G401.6 (cell line): ENCODE data around the gene NKTR.
"Not testable (repeated sequence)": the region's sequence is repeated elsewhere in the genome, so short reads cannot be mapped to it uniquely, and the experiment has no call there.

Experiments
- FAIRE-seq: peaks from 2 replicates; lab custom pipeline; 2012; peaks lifted over from hg19 to GRCh38; lab: Jason Lieb, UNC

The NKTR gene

GRCh38 chr3:42597098-42597497 lies 3.4 kb upstream of the NKTR start:
- FAIRE-seq, result not testable (repeated sequence)

GRCh38 chr3:42600958-42601675 lies 631 bp downstream of the NKTR start:
- no peak for FAIRE-seq

GRCh38 chr3:42601896-42602581 lies 1.6 kb downstream of the NKTR start:
- no peak for FAIRE-seq

GRCh38 chr3:42602961-42603360 lies 2.5 kb downstream of the NKTR start:
- no peak for FAIRE-seq

- no peak for FAIRE-seq
Observed at GRCh38 chr3:42605546-42606173, 5.2 kb downstream of the NKTR start.

- no peak for FAIRE-seq
Observed at GRCh38 chr3:42608581-42608980, 8.1 kb downstream of the NKTR start.

GRCh38 chr3:42610976-42611375 lies 10.5 kb downstream of the NKTR start:
- no peak for FAIRE-seq

- peak; percentile 30 for FAIRE-seq
Observed at GRCh38 chr3:42612217-42612616, 11.7 kb downstream of the NKTR start.

- no peak for FAIRE-seq
Observed at GRCh38 chr3:42612928-42613327, 12.4 kb downstream of the NKTR start.

- peak; percentile 55 for FAIRE-seq
Observed at GRCh38 chr3:42613462-42613861, 13.0 kb downstream of the NKTR start.

- no peak for FAIRE-seq
Observed at GRCh38 chr3:42631620-42632019, 31.1 kb downstream of the NKTR start.

- FAIRE-seq, result no peak
Observed at GRCh38 chr3:42632146-42632545, 31.7 kb downstream of the NKTR start.

- no peak for FAIRE-seq
Observed at GRCh38 chr3:42633544-42633943, 33.1 kb downstream of the NKTR start.

- FAIRE-seq, result no peak
Observed at GRCh38 chr3:42635111-42635510, 34.6 kb downstream of the NKTR start.

GRCh38 chr3:42637001-42637400 lies 36.5 kb downstream of the NKTR start:
- FAIRE-seq, result no peak

GRCh38 chr3:42638339-42638842 lies 37.9 kb downstream of the NKTR start:
- FAIRE-seq, result no peak

GRCh38 chr3:42639192-42639591 lies 38.7 kb downstream of the NKTR start:
- no peak for FAIRE-seq

GRCh38 chr3:42640129-42640528 lies 39.6 kb downstream of the NKTR start:
- no peak for FAIRE-seq

- no peak for FAIRE-seq
Observed at GRCh38 chr3:42640771-42641370, 40.4 kb downstream of the NKTR start.

- FAIRE-seq, result no peak
Observed at GRCh38 chr3:42647821-42648459, 47.5 kb downstream of the NKTR start.

- no peak for FAIRE-seq
Observed at GRCh38 chr3:42649006-42649405, 48.5 kb downstream of the NKTR start.

GRCh38 chr3:42649783-42650182 lies 49.3 kb downstream of the NKTR start:
- no peak for FAIRE-seq
